Measurements from ENCODE around the gene GALNT16.
"Not testable (repeated sequence)": the region's sequence is repeated elsewhere in the genome, so short reads cannot be mapped to it uniquely, and the experiment has no call there.

Gene GALNT16

GRCh38 chr14:69287098-69288010 lies 27.4 kb downstream of the GALNT16 start:
- no peak for DNase-seq

GRCh38 chr14:69288011-69288771 lies 28.2 kb downstream of the GALNT16 start:
- DNase-seq: no peak

GRCh38 chr14:69288956-69289705 lies 29.2 kb downstream of the GALNT16 start:
- no peak for DNase-seq

- DNase-seq: no peak
Measured at GRCh38 chr14:69289811-69290520, 30.0 kb downstream of the GALNT16 start.

- not testable (repeated sequence) for DNase-seq
Measured at GRCh38 chr14:69290881-69291280, 30.9 kb downstream of the GALNT16 start.

- DNase-seq: no peak
Measured at GRCh38 chr14:69291396-69291795, 31.4 kb downstream of the GALNT16 start.

- no peak for DNase-seq
Measured at GRCh38 chr14:69291891-69292561, 32.1 kb downstream of the GALNT16 start.

- no peak for DNase-seq
Measured at GRCh38 chr14:69298131-69299071, 38.4 kb downstream of the GALNT16 start.

GRCh38 chr14:69299286-69300035 lies 39.5 kb downstream of the GALNT16 start:
- DNase-seq: no peak

GRCh38 chr14:69300601-69301221 lies 40.8 kb downstream of the GALNT16 start:
- no peak for DNase-seq

GRCh38 chr14:69303086-69303485 lies 43.1 kb downstream of the GALNT16 start:
- no peak for DNase-seq

GRCh38 chr14:69312608-69313007 lies 52.6 kb downstream of the GALNT16 start:
- no peak for DNase-seq

- no peak for DNase-seq
Measured at GRCh38 chr14:69313176-69313575, 53.2 kb downstream of the GALNT16 start.

- no peak for DNase-seq
Measured at GRCh38 chr14:69314327-69314726, 54.4 kb downstream of the GALNT16 start.

GRCh38 chr14:69315301-69315700 lies 55.3 kb downstream of the GALNT16 start:
- no peak for DNase-seq

- no peak for DNase-seq
Measured at GRCh38 chr14:69316449-69317101, 56.6 kb downstream of the GALNT16 start.

- no peak for DNase-seq
Measured at GRCh38 chr14:69317102-69317755, 57.3 kb downstream of the GALNT16 start.

GRCh38 chr14:69317780-69318179 lies 57.8 kb downstream of the GALNT16 start:
- DNase-seq: peak in 1 of 2 donors; percentile 9

Data from CD4-positive, alpha-beta T cell treated with Interferon alpha-2 for 1 hour (primary cell).